HK-2 (cell line): ENCODE data around the gene PPM1F.

Experiments
- DNase-seq: peaks from one replicate; pipeline ENCODE4 v3.0.0-alpha.2; 2018; ENCODE audit not compliant: unreplicated experiment

PPM1F gene

DNA sequence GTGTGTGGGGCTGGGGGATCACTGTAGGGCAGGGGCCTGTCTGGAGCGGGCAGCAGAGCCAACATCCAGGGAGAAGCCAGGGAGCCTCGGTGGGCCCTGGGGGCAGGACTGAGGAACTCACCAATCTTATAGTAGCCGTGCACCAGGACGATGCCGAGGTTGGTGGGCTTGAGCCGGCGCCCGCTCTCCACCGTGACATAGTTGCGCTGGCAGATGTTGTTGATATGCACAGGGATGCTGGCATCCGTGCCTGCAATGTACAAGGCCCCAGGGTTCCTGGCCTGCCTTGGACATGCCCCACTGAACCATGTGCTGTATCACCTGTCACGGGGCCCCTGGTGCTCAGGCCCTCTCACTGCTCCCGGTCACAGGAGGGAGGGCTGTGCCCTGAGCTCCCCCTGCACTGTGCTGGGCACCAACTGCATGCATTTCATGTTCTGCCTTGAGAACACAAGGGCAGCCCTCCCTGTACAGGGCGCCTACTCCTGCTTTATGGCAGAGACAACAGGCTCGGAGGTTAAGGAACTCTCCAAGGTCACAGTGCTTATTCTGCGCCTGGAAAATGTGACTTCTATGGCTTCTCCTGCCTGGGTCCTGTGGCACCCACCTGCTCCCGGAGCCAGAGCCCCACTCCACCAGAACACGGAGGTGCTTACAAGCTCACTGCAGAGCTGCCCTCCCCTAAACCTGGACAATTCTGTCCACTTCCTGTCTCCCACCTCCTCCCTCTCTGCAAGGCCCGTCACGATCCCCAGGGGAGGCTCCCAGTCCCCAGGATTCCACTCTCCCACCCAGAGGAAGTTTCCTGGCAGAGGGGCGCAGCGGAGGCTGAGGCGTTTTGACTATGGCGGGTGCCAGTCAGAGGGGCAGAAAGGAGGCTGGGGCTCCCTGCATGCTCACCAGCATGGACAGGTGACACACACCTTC is 7.8 kb upstream of the PPM1F start:
- no peak for DNase-seq

DNA sequence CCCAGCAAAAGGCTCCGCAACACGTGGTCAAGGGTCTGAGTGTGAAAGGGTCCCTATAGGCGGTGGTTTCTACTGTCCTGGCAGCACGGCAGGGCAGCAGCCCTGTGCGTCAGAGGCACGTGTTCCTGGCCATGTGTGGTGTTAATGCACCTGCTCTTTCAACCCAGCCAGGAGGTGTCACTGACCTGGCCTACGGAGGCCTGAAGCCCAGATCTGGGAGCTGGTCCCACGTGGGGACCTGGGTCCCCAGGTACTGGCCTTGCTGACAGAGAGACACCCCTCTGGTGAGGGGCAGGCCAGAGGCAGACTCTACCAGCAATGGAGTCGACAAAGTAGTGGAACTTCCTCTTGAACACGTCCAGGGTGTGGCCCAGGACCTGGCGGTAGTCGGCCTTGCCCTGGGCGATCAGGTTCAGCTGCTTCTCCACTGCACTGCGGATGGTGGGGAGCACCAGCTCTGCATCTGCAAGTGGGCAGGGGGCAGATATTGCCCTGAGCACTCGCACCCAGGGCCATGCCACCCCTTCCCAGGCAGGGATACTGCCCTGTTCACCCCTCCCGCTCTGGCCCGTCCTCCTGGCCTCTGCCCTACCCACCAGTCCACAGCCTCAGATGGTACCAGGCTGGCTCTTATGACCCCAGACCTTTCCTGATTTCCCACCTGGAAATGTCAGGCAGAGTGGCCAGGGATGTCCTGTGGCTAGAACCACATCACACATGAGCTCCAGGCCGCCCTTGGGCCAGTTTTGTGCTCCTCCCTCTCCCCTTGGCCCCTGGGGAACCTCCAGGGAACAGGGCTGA is 6.8 kb upstream of the PPM1F start:
- no peak for DNase-seq

DNA sequence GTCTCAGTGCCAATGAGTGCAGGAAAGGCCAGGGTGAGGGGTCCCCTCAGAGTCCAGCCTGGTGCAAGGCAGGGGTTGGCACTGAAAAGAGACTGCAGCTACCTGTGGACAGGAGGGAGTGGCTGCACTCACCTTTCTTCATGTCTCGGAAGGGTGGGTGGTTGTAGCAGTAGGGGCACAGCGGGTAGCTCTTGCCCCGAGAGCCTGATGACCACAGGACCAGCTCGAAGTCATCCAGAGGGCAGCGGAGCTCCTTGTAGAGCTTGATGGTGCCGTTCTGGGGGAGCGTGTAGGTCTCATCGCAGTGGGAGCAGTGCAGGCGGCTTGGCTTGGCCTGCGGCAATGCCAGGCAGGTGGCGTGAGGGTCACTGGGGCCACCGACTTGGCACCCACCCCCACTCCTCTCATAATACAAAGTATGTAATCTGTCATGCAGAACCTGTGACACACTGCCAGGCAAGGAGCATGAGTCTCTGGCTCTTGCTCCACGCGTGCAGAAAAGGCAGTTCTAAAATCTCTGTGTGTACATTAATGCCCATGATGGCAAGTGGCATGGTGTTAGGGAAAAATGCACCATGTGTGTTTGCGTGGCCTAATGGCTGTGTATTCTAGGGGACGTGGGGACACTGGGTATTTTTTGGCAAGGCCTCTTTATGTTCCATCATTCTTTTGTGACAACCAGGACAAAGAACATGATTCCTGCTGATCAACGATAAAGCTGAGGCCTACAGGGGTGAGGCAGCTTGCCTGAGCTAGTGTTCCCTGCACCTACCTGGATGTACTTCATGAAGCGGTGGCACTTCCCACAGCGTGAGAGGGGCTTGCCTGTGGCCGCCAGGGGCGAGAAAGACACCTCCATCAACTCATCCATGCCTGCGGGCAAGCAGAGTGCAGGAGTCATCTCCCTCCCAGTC is 6.0 kb upstream of the PPM1F start:
- no peak for DNase-seq

DNA sequence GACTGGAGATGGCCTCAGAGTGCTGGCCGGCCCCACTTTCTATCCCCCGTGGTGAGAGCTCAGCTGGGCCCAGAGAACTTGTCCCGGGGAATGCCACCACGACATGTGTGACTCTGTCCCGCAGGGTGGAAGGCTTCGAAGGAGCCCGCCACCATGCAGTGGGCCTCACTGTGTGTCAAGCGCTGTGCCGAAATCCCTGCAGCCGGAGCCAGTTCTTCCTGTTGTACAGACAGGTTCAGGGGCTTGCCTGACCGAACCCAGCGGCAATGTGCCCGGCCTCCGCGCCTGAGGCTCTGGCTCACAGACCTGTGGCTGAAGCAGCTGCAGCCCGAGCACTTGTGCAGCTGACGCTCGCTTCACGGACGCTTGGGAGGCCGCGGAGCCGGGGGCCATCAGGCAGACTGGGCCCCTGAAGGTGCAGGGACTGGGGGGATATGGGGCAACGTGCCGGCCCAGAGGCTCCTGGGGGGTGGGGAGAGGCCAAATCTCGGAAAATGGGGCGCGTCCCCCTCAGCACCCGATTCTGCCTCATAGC is 650 bp downstream of the PPM1F start:
- peak; percentile 34 for DNase-seq

DNA sequence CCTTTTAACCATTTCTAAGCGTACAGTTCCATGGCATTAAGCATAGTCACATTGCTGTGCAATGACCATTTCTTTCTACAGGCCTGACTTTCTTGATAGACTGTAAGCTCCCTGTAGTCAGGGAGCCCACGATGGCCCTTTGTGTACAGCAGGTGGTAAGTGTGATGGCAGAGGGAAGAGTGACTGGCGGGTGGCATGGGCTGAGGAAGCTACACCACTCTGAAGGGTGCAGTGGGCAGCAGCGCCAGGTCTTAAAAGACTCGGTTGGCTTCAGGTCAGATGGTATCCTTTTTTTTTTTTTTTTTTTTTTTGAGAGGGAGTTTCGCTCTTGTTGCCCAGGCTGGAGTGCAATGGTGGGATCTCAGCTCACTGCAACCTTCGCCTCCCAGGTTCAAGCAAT is 1.6 kb downstream of the PPM1F start:
- no peak for DNase-seq

DNA sequence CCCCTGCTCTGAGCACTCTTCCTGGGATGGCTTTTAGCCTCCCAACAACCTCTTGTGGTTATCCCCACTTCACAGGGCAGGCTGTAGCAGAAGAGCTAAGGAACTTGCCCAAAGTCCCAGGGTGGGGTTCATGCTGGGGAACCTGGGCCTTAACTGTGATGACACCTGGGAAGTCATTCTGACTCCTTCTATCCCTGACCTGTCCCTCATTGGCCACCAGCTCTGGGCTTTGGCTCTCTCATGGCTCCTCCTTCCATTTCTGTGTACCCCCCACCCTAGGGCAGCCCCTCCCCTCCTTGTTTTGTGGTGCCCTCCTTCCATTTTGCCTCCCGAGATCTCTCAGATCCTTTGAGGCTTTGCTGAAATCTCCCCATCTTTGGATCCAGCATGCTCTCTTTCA is 2.7 kb downstream of the PPM1F start:
- DNase-seq = no peak

DNA sequence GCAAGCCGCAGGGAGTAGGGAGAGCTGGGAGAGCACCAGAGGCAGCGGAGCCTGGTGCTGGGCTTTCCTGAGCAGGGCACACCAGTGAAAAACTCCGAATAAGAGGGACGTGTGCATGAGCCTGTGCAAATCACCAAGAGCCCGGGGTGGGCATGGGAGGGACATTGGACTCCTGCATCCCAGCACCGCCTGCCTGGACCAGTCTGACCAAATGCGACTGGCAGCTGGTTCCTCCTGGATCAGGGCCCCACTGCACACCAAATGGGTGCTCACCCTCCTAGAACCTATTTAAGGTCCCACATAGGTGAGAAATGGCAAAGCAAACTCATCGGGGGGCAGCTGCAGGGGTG is 3.1 kb downstream of the PPM1F start:
- no peak for DNase-seq

DNA sequence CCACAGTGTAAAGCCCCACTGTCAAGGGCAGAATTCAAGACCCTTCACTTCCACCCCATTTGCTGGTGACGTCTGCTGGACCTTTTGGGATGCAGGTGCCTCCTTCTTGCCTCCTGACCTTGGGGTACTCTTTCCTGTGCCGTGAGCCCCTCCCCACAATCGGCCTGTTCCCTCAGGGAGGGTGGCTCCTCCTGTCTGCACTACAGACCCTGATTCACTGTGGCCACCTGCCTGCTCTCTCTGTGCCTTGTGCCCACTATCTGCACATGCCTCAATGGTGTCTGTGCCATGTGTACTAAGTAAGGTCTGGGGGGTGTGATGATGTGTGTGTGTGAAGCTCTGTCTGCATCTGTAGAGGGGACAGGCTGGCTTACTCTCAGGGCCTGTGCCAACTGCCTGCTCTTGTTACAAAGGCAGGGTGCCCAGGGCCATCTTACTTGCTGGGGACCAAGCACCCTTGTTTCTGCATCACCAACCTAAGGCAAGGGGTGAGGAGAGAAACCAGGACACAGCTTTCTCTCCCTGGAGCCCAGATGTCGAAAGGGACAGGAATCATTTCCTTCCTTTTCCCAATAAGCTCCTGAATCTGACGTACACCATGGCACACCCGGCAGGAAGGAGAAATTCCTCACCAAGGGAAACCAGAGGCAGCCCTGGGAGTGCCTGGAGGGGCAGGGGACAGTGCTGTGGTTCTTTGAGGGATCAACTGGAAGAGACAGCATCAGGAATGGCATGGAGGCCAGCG is 3.7 kb downstream of the PPM1F start:
- no peak for DNase-seq

DNA sequence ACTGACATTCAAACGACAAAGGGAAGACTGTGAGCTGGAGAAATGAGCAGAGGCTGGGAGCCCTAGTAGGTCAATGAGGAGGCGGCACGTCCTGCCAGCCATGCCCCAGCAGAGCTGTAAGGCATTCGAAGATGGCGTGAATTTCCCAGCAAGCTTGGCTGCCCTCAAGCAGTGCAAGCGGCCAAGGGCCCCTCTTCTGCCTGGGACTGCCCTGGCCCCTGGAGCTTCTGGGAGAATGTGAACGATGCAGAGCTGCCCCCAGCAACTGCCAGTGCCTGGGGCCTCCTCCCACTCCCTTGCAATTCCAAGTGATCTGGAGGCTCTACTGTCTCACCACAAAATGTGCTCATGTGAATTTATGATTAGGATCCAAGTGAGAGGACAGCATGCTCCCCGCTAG is 4.3 kb downstream of the PPM1F start:
- no peak for DNase-seq

DNA sequence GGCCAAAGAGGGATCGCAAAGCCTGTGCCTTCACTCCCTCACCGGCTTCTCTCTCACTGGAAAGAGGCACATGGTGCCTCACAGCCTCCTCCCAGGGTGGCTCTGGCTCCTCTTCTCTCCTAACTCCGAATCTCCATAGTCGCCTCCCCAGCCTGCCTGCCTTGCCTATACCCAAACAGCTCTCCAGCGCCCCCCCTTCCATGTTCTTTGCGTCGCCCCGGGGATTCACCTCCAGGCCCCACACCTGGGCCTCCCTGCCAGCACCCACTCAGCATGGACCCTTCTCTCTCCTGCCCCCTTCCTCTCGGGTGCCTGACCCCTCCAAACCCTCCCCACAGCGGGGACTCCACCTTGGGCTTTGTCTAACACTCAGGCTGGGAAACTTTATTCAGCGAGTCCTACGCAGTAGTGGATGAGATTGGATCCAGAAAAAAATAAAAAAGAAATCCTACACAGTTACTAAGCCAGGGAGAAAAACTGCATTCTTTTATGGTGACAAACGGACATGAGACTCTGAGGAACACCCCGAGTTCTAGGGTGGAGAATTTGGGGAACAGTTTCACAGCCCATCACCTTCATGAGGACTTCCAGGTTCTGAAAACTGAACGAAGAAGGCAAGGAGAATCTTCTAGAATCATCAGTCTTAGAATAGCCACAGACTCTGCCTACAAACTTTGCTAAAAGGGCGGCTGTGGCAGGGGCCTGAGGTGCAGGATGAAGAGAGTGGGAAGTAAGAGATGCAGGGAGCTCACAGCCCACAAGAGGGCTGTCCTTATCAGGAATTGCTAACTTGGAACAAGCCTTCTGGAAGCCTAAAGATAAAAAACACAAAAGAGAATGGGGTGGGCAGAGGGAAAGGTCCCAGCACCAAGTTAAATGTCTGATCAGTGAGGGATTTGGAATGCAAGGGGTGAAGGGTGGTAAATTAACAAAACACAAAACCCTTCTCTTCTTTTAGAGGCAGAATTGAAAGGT is 5.3 kb downstream of the PPM1F start:
- DNase-seq = no peak

DNA sequence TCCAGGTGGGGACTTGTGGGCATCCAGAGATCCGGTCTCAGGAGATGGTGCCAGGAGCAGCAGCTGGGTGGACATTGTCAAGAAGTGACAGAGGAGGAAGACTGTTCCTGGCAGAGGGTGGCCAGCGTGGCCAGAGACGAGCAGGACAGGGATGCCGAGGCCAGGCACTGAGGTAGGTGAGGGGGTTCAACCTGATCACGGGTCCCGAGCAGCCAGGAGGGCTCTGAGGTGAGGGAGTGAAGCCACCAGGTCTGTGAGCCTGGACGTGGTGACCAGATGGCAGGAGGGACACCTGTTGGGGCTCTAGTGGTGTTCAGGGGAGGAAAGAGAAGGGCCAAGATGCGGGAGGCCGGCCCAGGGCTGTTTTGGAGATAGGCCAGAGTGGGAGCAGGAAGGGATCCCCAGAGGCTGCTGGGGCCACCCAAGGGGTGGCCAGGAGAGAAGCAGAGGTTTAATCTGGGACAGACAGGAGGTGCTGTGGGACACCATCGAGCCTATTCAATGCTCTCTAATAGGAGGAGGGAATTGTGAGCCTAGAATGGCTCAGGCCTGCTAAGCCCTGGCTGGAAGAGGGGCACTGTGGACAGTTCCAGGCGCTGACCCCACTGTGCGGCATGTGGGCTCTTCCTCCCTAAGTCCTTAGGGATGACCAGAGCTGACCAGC is 6.3 kb downstream of the PPM1F start:
- no peak for DNase-seq

DNA sequence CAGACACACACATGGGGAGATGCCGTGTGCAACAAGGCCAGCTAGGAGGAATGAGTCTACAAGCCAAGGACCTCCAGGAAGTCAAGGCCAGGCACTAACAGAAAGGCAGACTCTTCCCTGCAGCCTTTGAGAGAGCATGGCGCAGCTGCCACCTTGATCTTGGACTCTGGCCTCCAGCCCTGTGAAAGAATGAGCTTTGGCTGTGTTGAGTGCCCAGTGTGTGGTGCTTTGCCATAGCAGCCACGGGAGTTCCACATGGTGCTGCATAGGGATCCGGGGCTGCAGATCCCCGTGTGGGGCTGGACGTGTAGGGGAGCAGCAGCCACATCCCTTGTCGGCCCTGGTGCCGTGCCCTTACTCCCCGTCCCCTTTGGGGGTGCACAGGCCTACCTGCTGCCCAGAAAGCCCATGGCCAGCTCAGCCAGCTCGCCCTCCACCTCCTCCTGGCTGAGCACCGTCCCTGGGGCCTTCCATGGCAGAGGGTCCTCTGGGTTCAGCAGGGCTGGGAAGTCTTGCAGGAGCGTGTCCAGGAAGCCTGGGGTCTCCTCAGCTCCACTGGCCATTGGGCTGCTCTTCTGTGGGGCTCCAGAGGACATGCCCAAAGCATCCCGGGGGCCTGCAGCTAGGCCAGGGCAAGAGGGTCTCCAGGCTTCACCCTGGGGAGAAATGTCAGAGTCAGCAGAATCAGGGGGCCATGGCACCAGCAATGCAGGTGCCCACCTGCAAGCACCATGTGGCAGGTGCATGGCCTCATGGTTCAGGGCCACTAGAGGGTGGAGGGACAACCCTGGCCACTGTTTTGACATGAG is 7.0 kb downstream of the PPM1F start:
- no peak for DNase-seq

DNA sequence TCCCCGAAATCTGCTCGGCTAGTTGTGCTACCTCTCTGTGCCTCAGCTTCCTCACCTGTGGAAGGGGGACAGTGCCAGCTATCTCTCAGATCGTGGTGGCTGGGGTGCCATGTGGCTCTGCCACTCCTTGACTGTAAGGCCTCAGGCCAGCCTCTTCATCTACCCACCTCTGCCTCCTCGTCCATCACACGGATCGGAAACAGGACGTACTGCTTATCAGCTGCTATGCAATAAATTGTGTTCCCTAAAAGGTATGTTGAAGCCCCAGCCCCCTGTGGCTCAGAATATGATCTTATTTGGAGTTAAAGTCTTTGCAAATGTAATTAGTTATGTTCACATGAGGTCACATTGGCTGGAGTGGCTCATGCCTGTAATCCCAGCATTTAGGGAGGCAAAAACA is 7.8 kb downstream of the PPM1F start:
- DNase-seq = no peak

DNA sequence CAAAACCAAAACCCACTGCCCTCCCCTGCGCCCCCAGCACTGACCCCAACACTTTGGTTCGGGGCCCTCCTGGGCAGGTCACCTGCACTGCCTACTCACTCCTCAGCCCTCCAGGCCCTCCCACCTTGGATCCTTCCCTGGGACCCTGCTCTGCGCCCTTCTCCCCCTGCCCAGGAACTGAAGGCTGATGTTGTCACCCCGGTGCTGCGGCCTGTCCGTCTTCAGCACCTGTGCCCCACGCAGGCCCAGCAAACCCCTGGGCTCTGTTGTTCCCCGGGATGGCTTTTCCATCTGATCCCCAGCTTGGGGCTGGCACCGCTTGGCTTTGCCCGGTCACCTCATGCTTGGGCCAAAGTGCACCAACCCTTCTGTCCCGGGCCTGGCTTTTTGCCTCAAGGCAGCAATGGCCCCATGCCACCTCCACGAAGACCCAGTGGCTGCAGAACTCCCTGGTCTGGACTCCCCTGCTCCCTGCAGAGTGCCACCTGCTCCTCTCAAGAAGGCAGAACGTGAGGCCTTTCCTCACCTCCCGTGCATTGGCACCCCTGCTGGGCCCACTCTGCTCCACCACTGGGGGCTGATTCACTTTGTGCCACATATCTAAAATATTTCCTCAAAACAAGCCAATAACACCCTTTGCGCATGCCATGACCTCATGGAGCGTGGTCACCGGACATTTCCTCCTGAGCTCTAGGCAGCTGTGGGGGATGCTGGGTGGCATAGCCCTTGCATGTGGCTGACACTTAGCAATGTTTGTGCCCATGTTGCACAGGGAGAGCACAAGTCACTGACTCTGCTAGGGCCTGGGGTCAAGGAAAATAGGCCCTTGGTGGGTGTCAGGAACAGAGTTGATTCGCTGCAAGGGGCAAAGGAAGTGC is 8.8 kb downstream of the PPM1F start:
- DNase-seq = no peak

DNA sequence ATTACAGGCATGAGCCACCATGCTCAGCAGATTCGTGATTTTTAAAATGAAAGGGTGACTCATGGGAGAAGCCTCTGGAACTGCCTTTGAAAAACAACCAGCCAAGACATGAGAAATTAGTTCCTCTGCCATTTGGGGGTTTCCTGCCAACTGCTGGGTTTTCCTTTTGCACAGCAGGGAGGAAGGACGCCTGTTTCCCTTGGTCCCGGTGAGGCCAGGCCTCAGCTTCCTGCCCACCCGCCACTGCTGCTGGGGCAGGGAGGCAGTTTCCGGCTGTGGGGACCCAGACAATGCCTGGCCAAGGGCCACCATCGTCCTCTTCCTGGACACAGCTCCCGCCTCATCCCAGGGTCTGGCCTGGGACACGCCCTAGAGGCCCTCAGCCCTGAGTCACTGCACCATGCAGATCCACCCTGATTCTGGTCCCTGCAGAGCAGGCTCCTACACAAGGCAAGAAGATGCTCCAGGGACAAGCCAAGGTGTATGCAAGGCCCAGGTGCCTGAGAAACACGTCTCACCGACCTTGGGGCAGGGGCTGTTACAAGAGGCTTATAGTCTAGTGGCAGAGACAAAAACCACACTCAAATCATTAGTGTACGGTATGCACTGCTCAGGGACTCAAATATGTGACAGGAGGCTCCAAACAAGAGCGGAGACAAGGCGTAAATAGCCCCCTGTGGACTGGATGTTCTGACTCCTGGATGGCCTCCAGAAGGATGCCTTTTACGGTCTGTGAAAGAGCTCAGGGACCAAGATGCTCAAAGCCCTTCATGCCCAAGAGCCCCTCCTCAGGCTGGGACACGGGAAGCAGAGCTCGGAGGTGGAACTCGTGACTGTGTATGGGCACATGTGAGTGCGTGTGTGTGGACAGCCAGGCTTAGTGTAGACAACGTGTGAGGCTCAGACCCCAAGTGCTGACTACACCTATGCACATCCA is 10.0 kb downstream of the PPM1F start:
- DNase-seq = peak; percentile 71

DNA sequence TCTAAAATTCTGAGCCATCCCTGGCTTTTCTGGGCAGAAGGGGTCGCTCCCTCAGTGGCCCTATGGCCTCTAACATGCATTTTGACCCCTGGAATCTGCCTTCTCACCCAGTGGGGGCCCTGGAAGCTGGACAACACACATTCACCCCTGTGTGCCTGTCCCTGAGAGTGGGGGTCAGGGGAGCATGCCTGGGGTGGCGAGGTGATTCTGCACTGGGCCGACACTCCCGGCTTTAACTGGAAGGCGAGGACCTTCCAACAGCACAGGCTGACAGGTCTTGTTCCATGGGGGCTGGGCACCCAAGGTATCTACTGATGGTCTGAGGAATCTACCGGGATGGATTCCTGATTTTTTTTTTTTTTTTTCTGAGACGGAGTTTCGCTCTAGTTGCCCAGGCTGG is 10.7 kb downstream of the PPM1F start:
- DNase-seq = no peak
